Adipocyte (in vitro differentiated cells): ENCODE results near the gene PLOD1.

Experiments
- DNase-seq: peaks from one replicate; pipeline ENCODE4 v3.0.0-alpha.2; 2015; ENCODE audit warnings: low read depth
- H3K27me3 ChIP-seq: replicated peaks from 2 replicates; pipeline ENCODE4 v1.7.0; 2013; ENCODE audit warnings: mild to moderate bottlenecking, low read length, moderate library complexity; ENCODE audit not compliant: control insufficient read depth, insufficient read depth
- H3K36me3 ChIP-seq: 2 replicates; pipeline ENCODE4 v1.7.0; 2013; ENCODE audit warnings: low read length, mild to moderate bottlenecking, moderate library complexity; ENCODE audit not compliant: control insufficient read depth, insufficient read depth, severe bottlenecking
- H3K4me1 ChIP-seq: 2 replicates; pipeline ENCODE4 v1.7.0; 2013; ENCODE audit warnings: mild to moderate bottlenecking, low read length, moderate library complexity; ENCODE audit not compliant: control insufficient read depth, insufficient read depth
- H3K4me3 ChIP-seq: 2 replicates; pipeline ENCODE4 v1.7.0; 2013; ENCODE audit warnings: mild to moderate bottlenecking, low read length, moderate library complexity
- H3K9ac ChIP-seq: 2 replicates; pipeline ENCODE4 v1.7.0; 2013; ENCODE audit warnings: mild to moderate bottlenecking, low read length, moderate library complexity
- H3K9me3 ChIP-seq: 2 replicates; pipeline ENCODE4 v1.7.0; 2013; ENCODE audit warnings: mild to moderate bottlenecking, low read length, moderate library complexity; ENCODE audit not compliant: control insufficient read depth

Gene PLOD1

DNA sequence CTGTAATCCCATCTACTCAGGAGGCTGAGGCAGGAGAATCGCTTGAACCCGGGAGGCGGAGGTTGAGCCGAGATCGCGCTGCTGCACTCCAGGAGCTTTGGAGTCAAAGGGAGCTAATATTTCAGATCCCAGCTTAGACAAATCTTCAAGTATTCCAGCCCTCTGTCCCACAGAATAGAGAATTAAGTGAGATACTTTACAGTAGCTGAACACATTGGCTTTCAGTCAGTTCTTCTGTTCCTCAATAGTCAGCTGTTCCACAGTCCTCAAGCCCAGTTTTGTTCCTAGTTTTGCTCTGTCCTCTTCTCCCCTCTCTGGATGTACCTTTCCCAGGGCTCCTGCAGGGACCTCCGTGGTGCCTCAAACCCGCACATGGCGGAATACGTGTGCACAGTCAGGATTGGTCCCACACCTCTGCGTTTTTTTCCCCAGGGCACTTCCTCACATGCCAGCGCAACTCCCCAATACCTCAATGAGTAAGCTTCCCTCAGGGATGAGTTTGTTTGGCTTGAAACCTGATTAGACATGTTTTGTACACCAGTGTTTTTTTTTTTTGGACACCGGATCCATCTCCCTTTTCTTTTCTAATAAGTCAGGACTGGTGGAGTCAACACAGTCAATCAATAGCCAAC lies 47.0 kb downstream of the PLOD1 start:
- peak overlapping the region; percentile 99 for H3K9ac ChIP-seq
- peaks cover 49% of the 10 kb centered on the region for H3K4me1 ChIP-seq
- no peaks in the 10 kb centered on the region for H3K9me3 ChIP-seq
- no peaks in the 10 kb centered on the region for H3K27me3 ChIP-seq
- H3K4me3 ChIP-seq, result peak overlapping the region; percentile 99
- DNase-seq, result no peak
- H3K36me3 ChIP-seq, result peaks cover 27% of the 10 kb centered on the region

DNA sequence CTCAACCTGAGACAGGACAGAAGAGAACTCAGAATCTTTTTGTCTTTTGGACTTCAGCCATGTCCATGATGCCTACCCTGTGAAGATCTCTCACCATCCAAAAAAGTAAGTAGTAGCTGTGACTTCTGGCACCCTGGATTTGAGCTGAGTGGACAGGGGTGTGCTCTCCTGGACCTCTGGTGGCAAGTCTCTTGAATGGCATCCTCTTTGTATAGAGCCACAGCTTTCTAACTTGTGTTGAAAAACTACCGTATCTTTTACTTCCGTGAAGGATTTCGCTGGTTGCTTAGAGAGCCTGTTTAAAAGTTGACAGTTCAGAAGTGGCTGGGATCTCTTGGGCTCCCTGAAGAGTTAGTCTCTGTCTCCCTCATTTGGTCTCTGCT lies 47.5 kb downstream of the PLOD1 start:
- no peaks in the 10 kb centered on the region for H3K9me3 ChIP-seq
- peak; percentile 58 for DNase-seq
- peaks cover 49% of the 10 kb centered on the region for H3K4me1 ChIP-seq
- peaks cover 27% of the 10 kb centered on the region for H3K36me3 ChIP-seq
- no peak overlapping the region for H3K4me3 ChIP-seq
- no peaks in the 10 kb centered on the region for H3K27me3 ChIP-seq
- H3K9ac ChIP-seq, result peak overlapping the region; percentile 36

DNA sequence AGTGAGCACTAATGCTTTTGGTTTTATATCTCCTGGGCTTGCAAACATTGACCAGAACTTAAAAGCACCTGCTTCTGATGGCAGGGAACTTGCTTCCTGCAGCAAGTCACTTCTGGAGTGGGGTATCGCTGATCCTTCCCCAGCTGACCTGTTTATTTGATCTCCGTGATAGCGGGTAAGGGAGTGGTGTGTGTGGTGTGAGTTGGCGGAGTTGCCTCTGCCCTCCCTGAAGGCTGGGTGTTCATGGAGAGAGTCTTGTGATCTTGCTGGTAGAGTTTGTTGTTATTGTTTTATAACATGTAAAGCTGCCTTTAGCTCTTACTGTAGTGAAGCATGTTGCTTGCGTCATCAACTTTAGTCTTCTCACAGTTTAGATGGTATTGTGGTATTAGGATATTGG lies 49.6 kb downstream of the PLOD1 start:
- peaks cover 45% of the 10 kb centered on the region for H3K4me1 ChIP-seq
- H3K36me3 ChIP-seq, result peaks cover 31% of the 10 kb centered on the region
- H3K9me3 ChIP-seq, result no peaks in the 10 kb centered on the region
- DNase-seq, result no peak
- no peak overlapping the region for H3K4me3 ChIP-seq
- H3K27me3 ChIP-seq, result no peaks in the 10 kb centered on the region
- H3K9ac ChIP-seq, result no peak overlapping the region

DNA sequence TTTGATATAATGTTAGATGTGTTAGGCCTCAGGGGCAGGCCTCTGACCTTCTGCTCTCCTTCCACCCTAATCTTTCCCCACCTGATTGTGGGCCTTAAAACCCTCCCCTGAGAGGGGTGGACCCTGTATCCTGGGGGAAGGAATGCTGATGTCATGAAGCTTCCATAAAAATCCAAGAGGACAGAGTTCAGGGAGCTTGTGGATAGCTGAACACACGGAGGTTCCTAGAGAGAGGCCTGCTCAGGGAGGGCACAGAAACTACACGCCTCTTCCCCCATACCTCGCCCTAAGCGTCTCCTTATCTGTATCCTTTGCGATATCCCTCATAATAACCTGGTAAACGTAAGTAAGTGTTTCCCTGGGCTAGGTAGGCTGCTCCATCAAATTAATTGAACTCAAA lies 50.1 kb downstream of the PLOD1 start:
- H3K36me3 ChIP-seq, result peaks cover 35% of the 10 kb centered on the region
- H3K27me3 ChIP-seq, result no peaks in the 10 kb centered on the region
- no peak for DNase-seq

DNA sequence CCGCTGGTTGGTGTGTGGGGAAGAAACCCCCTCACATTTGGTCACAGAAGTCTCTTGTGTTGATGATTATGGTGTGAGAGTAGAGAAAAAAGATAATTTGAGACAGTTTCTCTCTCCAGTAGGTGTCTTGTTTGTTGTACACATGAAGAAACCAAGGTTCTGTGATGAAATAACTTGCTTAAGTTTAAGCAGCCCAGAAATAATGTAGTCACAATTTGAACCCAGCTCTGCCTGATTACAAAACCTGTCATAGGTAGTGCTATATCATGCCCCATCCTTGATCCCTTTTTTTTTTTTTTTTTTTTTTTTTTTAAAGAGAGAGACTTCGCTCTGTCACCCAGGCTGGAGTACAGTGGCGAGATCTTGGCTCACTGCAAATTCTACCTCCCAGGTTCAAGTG lies 50.7 kb downstream of the PLOD1 start:
- H3K9me3 ChIP-seq, result no peaks in the 10 kb centered on the region
- DNase-seq, result no peak
- peaks cover 41% of the 10 kb centered on the region for H3K36me3 ChIP-seq
- no peak overlapping the region for H3K4me3 ChIP-seq
- no peak overlapping the region for H3K9ac ChIP-seq
- H3K4me1 ChIP-seq, result peaks cover 40% of the 10 kb centered on the region
- no peaks in the 10 kb centered on the region for H3K27me3 ChIP-seq

More for the DNA sequence above, 50.1 kb downstream of the PLOD1 start:
- Histone ChIP-seq H3K9ac (no peak overlapping the region), H3K9me3 (no peaks in the 10 kb centered on the region), H3K4me3 (no peak overlapping the region), H3K4me1 (peaks cover 40% of the 10 kb centered on the region)

DNA sequence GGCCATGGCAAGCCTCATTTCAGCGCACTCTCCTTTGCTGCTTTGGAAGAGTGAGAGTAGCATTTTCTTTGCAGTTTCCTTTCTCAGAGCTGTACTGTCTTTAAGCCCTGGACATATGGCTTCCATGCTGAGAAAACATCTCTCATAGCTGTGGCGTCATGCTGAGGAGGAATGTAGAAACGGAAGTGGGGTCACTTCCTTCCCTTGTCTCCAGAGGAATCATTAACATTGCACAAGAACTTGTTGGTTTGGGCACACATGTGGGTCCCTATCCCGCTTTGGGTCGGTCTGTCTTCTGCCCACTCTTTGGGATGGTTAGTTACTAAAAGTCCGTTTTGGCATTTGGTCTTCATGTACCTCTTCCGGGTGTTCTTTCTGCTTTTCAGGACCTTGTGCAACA lies 51.3 kb downstream of the PLOD1 start:
- no peaks in the 10 kb centered on the region for H3K27me3 ChIP-seq

DNA sequence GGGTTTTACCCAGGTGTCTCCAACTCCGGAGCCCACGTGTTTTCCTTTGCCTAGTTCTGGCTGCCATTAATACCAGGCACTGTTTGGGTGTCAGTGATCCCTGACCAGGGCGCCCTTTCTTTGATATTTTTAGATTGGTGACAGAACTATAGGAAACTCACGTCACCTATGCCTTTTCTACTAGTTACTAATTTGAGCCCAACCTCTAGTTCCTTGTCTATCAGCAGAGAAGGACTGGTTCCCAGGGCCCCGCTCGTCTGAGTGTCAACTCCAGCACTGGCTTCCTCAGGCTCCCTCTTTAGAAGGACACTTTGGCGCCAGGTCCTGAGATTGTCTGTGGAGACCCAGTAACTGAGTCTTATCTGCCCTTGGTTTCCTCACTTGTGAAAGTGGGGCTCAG lies 55.2 kb downstream of the PLOD1 start:
- Histone ChIP-seq H3K4me1 (peaks cover 10% of the 10 kb centered on the region), H3K9ac (no peak overlapping the region), H3K9me3 (no peaks in the 10 kb centered on the region), H3K4me3 (no peak overlapping the region), H3K36me3 (peaks cover 47% of the 10 kb centered on the region), H3K27me3 (no peaks in the 10 kb centered on the region)
- DNase-seq, result no peak

More for the DNA sequence above, 51.3 kb downstream of the PLOD1 start:
- Histone ChIP-seq H3K9me3 (no peaks in the 10 kb centered on the region), H3K9ac (no peak overlapping the region), H3K4me3 (no peak overlapping the region), H3K4me1 (peaks cover 38% of the 10 kb centered on the region), H3K36me3 (peaks cover 48% of the 10 kb centered on the region)
- DNase-seq, result no peak

DNA sequence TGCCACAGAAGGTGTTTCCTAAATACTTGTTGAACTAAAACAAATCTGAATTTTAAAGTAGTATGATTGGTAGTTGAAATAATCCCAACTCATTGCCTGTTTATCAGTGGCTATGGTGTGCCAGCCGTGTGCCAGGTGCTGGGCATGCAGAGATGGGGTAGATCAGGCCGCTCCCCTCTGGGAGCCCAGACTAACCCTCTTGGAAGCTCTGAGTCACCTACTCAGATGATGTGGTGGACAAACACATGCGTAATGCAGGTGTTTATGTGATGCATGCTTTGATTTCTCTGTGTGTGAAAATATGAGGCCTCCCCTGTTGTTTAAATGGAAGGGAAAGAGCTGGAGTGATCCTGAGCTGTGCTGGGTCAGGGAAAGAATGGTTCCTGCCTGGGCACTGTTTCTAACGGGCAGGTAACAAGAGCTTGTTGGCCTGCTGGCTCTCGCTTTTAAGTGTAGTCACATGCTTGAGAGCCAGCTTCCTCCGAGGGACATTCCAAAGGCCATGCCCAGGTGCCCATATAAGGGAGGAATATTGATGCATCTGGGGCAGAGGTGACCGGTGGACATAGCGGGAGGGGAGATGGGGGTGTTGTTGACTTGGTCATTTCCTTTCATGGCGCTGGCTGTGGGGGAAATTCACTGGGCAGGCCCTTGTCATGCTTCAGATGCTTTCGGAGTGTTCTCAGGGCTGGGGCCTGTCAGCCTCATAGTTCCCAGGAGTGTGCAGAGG lies 56.0 kb downstream of the PLOD1 start:
- no peak overlapping the region for H3K4me3 ChIP-seq
- peaks cover 9% of the 10 kb centered on the region for H3K4me1 ChIP-seq
- DNase-seq, result no peak
- H3K27me3 ChIP-seq, result no peaks in the 10 kb centered on the region
- peaks cover 53% of the 10 kb centered on the region for H3K36me3 ChIP-seq
- no peaks in the 10 kb centered on the region for H3K9me3 ChIP-seq
- no peak overlapping the region for H3K9ac ChIP-seq

DNA sequence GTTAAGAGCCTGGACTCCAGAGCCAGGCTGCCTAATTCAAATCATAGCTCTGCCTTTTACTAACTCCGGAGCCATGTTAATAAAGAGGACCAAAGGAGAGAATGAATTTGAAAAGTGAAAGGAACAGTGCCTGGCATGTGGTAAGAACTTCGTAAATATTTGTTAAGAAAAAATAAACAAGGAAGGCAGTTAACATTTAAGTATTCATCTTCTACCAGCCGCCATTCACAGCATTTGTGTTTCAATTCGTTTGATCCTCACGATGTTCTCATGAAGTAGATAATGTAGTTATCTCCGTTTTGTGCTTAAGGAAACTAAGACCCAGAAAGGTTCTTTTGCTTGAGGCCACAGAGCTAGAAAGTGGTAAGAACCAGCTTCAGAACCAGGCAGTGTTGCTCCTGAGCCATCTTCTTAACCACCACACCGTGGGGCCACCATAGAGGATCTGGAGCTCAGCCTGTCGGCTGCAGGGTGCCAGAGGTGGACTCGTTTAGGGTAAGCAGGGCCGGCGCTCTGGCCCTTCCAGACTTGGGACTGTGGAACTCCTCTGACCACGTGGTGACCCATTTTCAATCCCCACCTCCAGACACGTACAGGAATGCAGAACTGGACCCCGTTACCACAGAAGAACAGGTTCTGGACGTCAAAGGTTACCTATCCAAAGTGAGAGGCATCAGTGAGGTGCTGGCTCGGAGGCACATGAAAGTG lies 57.6 kb downstream of the PLOD1 start:
- Histone ChIP-seq H3K9ac (no peak overlapping the region), H3K27me3 (no peaks in the 10 kb centered on the region), H3K9me3 (no peaks in the 10 kb centered on the region), H3K4me1 (no peaks in the 10 kb centered on the region), H3K36me3 (peaks cover 70% of the 10 kb centered on the region), H3K4me3 (no peak overlapping the region)
- no peak for DNase-seq

DNA sequence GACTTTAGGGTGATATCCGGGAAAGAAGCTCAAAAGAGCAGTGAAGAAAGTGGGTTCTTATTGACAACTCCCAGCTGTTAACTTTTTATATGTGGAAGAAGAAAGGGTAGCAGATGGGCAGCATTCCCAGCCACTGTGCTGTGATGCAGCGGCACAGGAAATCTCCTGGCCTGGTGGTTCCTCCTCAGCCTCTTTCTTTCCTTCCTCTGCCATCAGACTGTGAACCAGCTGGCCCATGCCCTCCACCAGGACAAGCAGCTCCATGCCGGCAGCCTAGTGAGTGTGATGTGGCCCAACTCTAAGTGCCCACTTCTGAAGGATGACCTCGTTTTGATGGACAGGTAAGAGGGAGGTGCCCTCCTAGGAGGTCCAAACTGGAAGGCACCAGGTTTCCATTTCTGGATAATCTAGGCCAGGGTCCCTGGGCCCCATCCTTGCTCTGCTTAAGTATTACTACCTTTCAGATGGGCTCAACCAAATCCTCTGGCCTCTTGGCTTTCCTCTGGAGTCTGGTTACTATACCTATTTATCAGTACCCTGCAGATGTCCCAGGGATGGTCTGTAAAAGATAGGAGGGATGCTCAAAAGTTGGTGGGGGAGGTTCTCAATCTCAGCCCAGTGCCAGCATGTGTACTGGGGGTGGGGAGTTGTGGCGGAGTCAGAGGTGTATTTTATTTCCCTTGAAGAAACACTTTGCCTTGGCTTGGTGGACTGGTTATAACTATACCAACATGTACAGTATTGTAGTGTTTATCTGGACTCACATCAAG lies 62.7 kb downstream of the PLOD1 start:
- no peak for DNase-seq
- H3K9me3 ChIP-seq, result no peaks in the 10 kb centered on the region
- no peak overlapping the region for H3K4me3 ChIP-seq
- H3K4me1 ChIP-seq, result no peaks in the 10 kb centered on the region
- H3K27me3 ChIP-seq, result no peaks in the 10 kb centered on the region
- H3K9ac ChIP-seq, result no peak overlapping the region
- H3K36me3 ChIP-seq, result peaks cover 76% of the 10 kb centered on the region

DNA sequence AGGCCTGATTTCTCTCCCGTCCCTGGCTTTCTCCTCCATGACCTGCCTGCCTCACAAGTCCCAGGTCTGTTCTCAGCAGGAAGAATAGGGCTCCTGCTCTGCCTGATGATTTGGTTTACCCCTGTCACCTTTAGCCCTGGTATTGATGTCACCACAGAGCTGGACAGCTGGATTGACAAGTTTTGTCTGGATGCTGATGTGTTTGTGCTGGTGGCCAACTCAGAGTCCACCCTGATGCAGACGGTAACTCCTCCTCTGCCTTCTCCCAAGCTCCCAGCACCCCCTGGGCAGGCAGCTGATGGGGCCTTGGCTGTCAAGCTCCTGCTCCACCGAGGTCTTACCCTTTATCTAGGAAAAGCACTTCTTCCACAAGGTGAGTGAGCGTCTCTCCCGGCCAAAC lies 64.1 kb downstream of the PLOD1 start:
- Histone ChIP-seq H3K4me1 (no peaks in the 10 kb centered on the region), H3K9ac (no peak overlapping the region), H3K27me3 (no peaks in the 10 kb centered on the region), H3K4me3 (no peak overlapping the region), H3K9me3 (no peaks in the 10 kb centered on the region), H3K36me3 (peaks cover 76% of the 10 kb centered on the region)
- no peak for DNase-seq
